Lower lobe of right lung (tissue), 2 donors: ENCODE measurements around the gene SPINK4. TPM values are rescaled to one million over a fixed set of nuclear protein-coding genes. Genes with fewer than 3 reads are reported as not detected.

Experiments
- ATAC-seq, 2 donors: fragments of 200-7000 bp; cut with Tn5 transposase; one replicate each; pipeline ENCODE4 v1.9.1; 2020 to 2022; ENCODE audit warnings: mild to moderate bottlenecking in 2 of 2, moderate library complexity in 2 of 2
- DNase-seq: peaks from one replicate; pipeline ENCODE4 v3.0.0-alpha.2; 2020
- H3K27ac ChIP-seq: fragments of 200-600 bp; one replicate; pipeline ENCODE4 v1.8.0; 2022
- H3K27me3 ChIP-seq: fragments of 200-600 bp; one replicate; pipeline ENCODE4 v1.8.0; 2022; ENCODE audit warnings: low read depth
- H3K36me3 ChIP-seq: fragments of 200-600 bp; one replicate; pipeline ENCODE4 v1.8.0; 2022; ENCODE audit warnings: mild to moderate bottlenecking
- H3K4me1 ChIP-seq: fragments of 200-600 bp; one replicate; pipeline ENCODE4 v1.8.0; 2022
- H3K4me3 ChIP-seq: fragments of 200-600 bp; one replicate; pipeline ENCODE4 v1.8.0; 2022; ENCODE audit warnings: mild to moderate bottlenecking
- H3K9me3 ChIP-seq: fragments of 200-600 bp; one replicate; pipeline ENCODE4 v1.8.0; 2022
- intact Hi-C: fragments of 100-400 bp; cut with DNase I; formaldehyde crosslinking; loops from one replicate; pipeline ENCODE4 v1.11.0; 2022
- total RNA-seq: library from RNA; stranded (reverse); fragmentation: NEBNext Ultra II Directional; extraction: Animal tissue kit (Norgen Biotek cat#: 25700); gene quantifications from one replicate; pipeline ENCODE4 v1.2.1, GENCODE V29; 2021
- TF ChIP-seq, protein P1 (sequence below): fragments of 200-600 bp; IDR thresholded peaks from one replicate; pipeline ENCODE4 v1.8.0; 2022; ENCODE audit warnings: antibody characterized with exemption, mild to moderate bottlenecking
- donor health status: DM: no; HTN: yes; CAD: no; lungs with severe emphysema.

Gene SPINK4
- total RNA-seq, 1 donor from 2014 or later: not detected

DNA sequence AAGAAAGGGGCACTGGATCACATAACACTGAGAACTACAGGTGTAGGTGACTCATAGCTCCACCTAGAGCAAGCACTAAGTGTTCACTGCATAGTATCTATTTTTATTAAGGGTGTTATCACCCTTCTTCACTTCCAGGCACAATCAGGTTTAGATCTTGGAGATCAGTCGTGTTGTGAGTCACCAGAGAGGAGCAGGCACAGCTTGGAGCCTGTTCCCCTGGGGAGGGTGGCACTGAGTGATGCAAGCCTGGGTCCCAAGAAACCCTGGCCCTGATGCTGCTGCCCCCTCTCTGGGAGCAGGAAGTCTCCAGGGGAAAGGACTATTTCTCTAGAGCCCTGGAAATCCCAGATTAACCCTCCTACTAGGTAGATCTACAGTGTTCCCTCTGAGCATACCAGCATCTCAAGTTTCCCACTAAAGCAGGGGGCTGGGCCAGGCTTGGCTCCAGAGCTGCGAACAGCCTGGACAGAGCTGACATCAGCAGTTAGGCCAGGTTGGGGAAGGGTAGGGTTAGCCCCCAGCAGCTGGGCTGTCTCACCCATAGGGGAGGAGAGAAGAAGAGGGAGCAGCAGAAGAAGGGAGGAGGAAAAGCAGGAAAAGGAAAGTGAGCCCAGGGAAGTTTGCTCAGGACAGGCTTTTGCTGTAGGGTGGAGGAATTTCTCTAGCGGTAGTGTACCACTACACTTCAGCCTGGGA, 28.1 kb upstream of the SPINK4 start:
- intact Hi-C loops: no loop called here
- H3K27me3 ChIP-seq: no peaks in the 10 kb centered on the region

DNA sequence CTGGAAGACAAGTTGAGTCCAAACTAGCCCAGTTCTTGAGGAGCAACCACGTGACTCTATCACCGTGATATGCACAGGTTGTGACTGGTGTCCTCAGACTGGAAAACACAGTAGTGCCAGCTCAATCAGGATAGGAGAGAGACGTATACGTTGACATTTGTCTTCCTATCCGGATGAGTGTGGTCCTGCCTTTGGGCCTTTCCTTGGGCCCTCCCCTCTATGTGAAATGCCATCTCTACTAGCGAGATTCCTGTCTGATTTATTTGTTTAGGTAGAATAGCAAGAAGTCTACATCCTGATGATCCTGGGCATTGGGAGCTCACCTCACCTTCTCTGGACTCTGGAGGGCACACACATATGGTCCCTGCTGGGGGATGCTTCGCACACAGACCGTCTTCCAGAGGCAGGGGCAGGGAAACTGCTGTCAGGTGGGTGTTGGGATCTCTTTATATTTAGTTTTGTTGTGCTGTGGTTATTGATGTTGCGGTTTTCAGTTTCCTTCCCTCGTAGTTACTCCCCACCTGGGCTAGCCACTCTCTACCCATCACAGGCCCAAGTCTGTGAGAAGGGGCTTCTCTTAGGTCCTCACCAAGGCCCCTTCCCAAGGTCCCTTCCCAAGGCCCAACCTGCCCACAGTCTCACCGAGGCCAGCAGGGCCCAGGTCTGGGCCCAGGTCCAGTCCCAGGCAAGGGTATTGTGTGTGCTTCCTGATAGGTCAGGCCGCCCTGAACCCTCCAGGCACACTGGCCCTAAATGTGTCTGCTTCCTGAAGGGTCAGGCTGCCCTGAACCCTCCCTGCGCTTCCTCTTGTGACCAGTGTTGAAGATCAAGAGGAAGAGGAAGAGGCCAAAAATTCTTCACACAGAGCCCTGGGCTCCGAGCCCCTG, 19.0 kb upstream of the SPINK4 start:
- no peak overlapping the region for H3K4me3 ChIP-seq
- DNase-seq (peak; percentile 52), ATAC-seq (peak; percentile 23 to 59)
- no peaks in the 10 kb centered on the region for H3K27me3 ChIP-seq
- intact Hi-C loops: no loop called here
- TF ChIP-seq, protein P1, sequence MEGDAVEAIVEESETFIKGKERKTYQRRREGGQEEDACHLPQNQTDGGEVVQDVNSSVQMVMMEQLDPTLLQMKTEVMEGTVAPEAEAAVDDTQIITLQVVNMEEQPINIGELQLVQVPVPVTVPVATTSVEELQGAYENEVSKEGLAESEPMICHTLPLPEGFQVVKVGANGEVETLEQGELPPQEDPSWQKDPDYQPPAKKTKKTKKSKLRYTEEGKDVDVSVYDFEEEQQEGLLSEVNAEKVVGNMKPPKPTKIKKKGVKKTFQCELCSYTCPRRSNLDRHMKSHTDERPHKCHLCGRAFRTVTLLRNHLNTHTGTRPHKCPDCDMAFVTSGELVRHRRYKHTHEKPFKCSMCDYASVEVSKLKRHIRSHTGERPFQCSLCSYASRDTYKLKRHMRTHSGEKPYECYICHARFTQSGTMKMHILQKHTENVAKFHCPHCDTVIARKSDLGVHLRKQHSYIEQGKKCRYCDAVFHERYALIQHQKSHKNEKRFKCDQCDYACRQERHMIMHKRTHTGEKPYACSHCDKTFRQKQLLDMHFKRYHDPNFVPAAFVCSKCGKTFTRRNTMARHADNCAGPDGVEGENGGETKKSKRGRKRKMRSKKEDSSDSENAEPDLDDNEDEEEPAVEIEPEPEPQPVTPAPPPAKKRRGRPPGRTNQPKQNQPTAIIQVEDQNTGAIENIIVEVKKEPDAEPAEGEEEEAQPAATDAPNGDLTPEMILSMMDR: no peak
- no peaks in the 10 kb centered on the region for H3K9me3 ChIP-seq
- no peak overlapping the region for H3K27ac ChIP-seq
- H3K36me3 ChIP-seq: no peaks in the 10 kb centered on the region
- peaks cover 19% of the 10 kb centered on the region for H3K4me1 ChIP-seq

More for the DNA sequence above, 28.1 kb upstream of the SPINK4 start:
- ATAC-seq (peak; percentile 45 to 61), DNase-seq (no peak)
- Histone ChIP-seq H3K4me3 (no peak overlapping the region), H3K36me3 (no peaks in the 10 kb centered on the region), H3K9me3 (no peaks in the 10 kb centered on the region), H3K27ac (no peak overlapping the region), H3K4me1 (no peaks in the 10 kb centered on the region)
- TF ChIP-seq, protein P1: no peak

DNA sequence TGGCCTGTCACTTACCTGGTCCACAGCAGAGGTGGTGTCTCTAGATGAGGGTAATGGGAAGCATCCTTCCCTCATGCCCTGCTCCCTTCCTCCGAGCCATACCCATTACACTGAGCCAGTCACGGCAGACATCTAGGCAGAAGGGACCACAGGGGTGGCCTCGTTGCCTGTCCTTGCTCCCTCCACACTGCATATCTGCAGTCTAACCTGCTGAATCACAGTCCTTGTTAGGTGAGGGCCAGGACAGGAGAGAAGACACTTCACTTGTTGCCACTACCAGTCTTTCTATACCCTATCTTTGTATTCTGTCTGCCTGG, 18.4 kb upstream of the SPINK4 start:
- ATAC-seq (no peak), DNase-seq (no peak)
- H3K9me3 ChIP-seq: no peaks in the 10 kb centered on the region
- no peak overlapping the region for H3K27ac ChIP-seq
- no peak overlapping the region for H3K4me3 ChIP-seq
- TF ChIP-seq, protein P1: no peak
- intact Hi-C loops: no loop called here
- peaks cover 23% of the 10 kb centered on the region for H3K4me1 ChIP-seq
- H3K27me3 ChIP-seq: no peaks in the 10 kb centered on the region
- no peaks in the 10 kb centered on the region for H3K36me3 ChIP-seq

DNA sequence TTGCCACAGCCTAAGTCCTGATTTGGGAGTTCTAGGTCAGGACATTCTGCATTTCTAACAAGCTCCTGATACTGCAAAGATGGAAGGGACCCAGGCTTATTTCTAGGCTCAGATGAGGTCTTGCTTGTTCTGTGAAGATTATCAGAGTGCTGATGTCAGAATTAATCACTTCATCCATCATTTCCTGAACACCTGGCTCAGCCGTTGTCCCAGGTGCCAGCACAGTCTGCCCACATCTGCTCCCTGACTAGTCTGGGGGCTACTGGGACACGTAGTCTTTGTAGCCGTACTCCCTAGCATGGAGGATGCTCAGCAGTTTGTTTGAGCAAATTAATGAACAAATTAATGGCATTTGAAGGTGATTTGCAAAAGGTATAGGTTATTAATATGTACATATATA, 17.9 kb upstream of the SPINK4 start:
- Histone ChIP-seq H3K27ac (no peak overlapping the region), H3K4me1 (peaks cover 23% of the 10 kb centered on the region), H3K36me3 (no peaks in the 10 kb centered on the region), H3K9me3 (no peaks in the 10 kb centered on the region), H3K4me3 (no peak overlapping the region), H3K27me3 (no peaks in the 10 kb centered on the region)
- ATAC-seq (no peak), DNase-seq (no peak)
- intact Hi-C loops: no loop called here
- TF ChIP-seq, protein P1: no peak

DNA sequence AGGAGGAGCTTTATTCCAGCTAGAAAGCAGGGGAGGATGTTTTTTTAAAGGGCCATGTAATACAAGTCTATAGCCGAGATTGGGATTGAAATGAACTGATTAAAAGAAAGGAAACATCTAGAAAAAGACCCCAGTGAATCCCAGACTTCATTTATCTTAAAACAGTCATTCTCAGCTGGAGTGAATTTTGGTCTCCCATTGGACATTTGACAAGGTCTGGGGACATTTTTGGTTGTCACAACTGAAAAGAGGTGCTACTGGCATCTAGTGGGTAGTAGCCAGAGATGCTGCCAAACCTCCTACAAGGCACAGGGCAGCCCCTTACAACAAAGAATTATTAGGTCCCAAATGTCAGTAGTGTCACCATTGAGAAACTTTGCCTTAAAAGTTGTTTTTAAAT, 16.3 kb upstream of the SPINK4 start:
- Histone ChIP-seq H3K36me3 (no peaks in the 10 kb centered on the region), H3K27me3 (no peaks in the 10 kb centered on the region), H3K4me1 (peaks cover 23% of the 10 kb centered on the region), H3K9me3 (no peaks in the 10 kb centered on the region), H3K4me3 (no peak overlapping the region), H3K27ac (no peak overlapping the region)
- DNase-seq: no peak
- TF ChIP-seq, protein P1: no peak
- intact Hi-C loops: no loop called here
- ATAC-seq: no peak
